Measurements from ENCODE around the gene ZSWIM4.
"Not testable (repeated sequence)": the region's sequence is repeated elsewhere in the genome, so short reads cannot be mapped to it uniquely, and the experiment has no call there.

The ZSWIM4 gene

DNA sequence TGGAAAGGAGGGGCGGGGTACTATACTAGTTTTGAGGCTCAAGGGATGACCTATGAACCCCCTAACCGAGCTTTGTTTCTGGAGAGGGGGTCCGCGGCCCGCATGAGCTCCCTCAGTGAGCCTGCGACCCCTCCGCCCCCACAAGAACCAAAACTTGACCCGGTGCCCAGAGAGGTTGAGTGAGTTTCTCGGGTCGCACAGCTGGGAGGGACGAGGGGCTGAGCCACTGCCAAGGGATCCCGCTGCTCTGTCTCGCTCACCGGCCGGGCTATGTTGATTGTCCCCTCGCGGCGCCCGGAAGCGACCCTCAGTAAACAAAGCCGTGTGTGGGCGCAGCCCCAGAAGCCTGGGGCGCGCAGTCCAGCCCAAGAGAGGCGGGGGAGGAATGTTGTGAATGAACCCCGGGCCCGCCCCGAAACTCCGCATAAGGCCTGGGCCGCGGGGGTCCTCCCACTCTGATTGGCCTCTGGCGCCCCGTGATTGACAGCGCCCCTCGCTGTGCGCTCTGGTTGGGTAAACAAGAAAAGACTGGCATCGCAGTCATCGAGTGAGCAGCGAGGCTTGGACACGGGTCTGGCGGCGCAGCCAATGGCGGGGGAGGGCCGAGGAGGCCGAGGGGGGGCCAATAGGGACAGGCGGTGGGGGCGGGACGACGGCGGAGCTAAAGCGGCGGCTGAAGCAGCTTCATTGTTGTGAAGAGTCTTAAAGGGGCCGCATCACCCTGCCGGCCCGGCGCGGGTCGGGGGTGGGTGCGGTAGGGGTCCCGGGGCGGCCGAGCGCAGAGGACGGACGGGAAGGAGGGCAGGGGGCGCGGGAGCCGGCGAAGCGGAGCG is at the start of gene ZSWIM4:
Gene ZSWIM4 (plus strand): TSS at position 687 of the 833 bp plus-strand sequence. CDS start 206 bp downstream, outside the sequence.
- peak; percentile 86 for DNase-seq (ENCODE audit: low read depth)

DNA sequence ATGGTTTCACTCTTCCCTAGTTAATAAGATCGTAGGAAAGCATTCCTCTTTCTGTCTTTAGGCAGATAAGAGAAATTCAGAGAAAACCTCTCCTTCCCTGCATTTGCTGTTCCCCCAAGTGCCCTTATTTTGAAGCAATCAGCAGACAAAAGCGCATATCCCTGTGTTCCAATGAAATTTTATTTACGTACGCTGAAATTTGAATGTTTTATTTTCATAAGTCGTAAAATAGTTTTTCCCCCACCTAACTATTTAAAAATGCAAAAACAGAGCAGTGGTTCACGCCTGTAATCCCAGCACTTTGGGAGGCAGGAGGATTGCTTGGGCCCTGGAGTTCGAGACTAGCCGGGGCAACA is 48.2 kb upstream of the ZSWIM4 start:
- no peak for DNase-seq (ENCODE audit: low read depth)

DNA sequence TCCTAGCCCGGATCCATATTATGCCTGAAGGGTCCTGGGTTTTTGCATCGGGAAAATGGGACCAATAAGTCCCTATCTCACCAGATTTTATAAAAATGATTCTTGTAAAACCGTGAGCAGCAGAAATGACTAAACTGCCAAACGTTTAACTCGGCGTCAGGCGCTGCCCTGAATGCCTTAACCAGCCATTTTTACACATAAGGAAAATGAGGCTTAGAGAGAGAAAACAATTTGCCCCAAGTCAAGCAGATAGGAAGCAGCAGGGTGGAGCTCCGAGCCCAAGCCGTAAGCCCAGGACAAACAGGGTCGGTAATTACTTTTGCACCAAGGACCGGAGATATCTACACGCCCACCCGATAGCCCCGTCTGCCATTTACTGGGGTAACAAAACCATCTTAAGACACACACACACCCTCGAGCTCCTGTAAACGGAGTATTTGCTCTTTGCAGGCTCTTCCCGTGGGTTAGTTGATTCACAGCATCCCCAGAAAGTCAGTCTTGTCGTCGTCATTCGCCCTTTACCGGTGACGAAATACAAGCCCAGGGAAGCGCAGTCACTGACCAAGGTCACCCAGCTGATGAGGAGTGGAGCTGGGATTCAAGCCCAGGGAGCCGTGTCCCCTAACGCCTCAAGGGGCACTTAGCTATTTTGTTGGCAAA is 46.9 kb upstream of the ZSWIM4 start:
- DNase-seq (ENCODE audit: low read depth): no peak

DNA sequence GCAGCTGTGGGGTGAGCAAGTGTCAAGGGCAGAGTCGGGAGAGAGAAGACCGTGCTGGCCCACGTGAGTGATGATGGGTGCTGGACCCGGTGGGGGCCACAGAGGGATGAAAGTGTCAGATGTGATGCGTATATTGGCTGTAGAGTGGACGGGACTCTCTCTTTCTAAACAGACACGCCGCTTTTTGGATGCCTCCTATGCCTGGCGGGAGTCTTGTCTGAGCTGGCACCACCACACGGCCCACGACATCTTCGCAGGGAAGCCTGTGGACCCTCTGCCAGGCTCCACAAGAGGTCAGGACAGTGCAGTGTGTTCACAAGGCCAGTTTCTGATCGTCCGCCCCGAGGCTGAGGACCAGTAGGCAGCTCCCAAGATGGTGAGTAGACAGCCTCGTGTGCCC is 43.8 kb upstream of the ZSWIM4 start:
- DNase-seq (ENCODE audit: low read depth): no peak

- not testable (repeated sequence) for DNase-seq (ENCODE audit: low read depth)
Measured at GRCh38 chr19:13753622-13754021, 41.6 kb upstream of the ZSWIM4 start.

DNA sequence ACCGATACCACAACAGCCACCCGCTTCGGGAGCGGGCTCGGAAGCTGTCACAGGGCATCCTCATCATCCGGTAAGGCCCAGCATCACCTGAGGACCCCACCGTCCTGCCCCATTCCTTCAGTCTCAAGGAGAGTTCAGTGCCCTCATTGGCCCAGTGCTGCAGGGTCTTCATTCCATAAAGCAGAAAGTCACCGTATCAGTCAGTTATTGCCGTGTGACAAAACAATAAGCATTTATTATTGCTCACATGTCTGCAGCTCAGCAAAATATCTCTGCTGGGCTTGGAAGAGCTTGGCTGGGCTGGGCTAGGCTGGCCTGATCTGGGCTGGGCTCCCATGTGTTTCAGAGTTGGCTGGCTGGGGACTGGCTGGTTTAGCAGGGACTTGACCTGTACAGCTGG is 39.0 kb upstream of the ZSWIM4 start:
- no peak for DNase-seq (ENCODE audit: low read depth)

DNA sequence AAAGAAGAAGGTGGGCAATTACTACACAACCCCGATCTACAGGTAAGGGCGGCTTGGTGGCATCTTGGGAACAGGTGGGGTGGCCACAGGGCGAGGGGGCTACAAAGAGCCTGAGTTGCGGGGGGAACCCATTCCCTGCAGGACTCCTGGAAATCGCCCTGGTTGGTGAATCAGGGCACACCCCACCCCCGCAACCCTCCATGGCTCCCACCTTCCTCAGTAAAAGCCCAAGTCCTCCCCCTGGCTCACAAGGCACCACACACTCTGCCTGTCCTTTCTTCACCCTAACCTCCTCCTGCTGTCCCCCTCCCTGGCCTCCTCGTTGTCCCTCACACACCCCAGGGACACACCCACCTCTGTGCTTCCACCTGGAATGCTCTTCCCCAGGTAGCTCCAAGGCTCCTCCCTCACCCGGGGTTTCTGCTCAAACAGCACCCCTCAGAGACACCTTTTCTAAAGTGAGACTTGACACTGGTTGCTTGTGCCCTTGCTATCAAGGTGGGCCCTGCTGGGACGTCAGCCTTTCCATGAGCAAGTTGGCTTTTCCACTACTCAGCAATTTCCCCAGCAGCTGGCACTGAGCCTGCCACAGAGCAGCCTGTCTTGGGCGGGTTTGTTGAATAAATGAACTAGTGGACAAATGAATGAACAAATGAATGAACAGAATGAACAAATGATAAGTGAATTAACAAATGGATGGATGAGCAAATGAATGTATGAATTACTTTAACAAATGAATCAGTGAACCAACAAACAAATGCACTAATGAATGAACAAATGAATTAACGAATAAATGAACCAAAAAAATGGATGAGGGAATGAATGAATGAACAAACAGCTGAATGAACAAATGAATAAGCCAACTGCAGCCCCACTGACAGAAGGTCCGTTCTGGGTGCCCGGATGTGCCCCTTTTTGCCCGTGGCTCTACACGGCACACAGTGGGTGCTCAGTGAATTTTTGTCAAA is 37.2 kb upstream of the ZSWIM4 start:
- no peak for DNase-seq (ENCODE audit: low read depth)

DNA sequence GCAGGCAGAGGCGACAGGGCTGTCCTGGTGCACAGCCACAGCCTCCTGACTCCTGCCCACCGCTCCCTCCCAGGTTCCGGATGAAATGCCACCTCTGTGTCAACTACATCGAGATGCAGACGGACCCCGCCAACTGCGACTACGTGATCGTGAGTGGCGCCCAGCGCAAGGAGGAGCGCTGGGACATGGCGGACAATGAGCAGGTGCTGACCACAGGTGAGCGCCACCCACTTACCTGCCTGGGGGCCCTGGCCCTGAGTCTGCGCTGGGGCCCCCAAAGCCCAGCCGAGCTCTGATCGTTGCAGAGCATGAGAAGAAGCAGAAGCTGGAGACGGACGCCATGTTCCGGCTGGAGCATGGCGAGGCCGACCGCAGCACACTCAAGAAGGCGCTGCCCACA is 36.4 kb upstream of the ZSWIM4 start:
- DNase-seq (ENCODE audit: low read depth): no peak

DNA sequence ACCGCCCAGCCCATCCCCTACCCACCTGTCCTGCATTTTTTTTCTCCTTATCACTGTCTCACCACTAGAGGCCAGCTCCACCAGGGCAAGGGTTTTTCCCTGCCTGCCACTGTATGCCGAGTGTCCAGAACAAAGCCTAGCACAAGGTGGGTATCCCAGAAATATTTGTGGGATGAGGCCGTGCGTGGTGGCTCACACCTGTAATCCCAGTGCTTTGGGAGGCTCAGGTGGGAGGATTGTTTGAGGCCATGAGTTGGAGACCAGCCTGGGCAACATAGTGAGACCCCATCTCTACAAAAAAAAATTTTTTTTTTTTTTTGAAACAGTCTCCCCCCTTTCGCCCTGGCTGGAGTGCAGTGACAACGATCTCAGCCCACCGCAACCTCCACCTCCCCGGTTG is 33.8 kb upstream of the ZSWIM4 start:
- no peak for DNase-seq (ENCODE audit: low read depth)

DNA sequence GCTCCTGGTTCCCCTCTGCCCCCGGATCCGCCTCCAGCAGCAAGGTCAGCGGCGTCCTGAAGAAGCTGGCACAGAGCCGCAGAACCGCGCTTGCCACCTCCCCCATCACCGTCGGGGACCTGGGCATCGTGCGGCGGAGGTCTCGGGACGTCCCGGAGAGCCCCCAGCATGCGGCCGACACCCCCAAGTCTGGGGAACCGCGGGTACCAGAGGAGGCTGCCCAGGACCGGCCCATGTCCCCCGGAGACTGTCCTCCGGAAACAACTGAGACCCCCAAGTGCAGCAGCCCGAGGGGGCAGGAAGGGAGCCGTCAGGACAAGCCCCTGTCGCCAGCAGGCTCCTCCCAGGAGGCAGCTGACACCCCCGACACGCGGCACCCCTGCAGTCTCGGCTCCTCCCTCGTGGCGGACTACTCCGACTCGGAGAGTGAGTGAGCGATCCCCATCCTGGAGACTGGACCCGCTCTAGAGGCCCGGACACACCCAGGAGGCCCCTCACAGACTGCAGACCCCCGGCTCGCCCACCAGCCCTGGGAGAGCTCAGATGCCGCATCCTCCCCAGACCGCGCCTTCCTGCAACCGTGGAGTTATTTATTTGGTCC is 32.5 kb upstream of the ZSWIM4 start:
- no peak for DNase-seq (ENCODE audit: low read depth)

- DNase-seq (ENCODE audit: low read depth): no peak
Measured at GRCh38 chr19:13763265-13763664, 32.0 kb upstream of the ZSWIM4 start.

DNA sequence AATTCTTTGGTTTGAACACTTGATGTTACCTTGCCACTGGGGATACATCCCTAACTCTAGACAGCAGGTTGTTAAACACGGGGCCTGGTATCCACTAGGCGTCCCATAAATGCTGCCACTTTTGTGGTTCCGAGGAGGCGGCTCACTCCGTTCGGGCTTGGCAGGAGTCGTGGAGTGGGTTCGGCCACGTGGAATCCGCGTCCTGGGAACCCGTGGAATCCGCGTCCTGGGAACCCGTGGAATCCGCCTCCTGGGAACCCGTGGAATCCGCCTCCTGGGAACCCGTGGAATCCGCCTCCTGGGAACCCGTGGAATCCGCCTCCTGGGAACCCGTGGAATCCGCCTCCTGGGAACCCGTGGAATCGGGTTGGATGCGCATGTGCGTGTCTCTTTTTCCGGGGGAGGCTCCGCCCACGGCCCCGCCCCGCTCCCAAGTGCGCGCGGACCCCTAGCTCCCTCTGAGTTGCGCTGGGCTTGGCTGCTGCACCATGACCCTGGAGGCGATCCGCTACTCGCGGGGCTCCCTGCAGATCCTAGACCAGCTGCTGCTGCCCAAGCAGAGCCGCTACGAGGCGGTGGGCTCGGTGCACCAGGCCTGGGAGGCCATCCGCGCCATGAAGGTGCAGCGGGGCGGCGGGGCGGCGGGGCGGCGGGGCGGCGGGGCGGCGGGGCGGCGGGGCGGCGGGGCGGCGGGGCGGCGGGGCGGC is 31.0 kb upstream of the ZSWIM4 start, which contains the start of gene MRI1:
Gene MRI1 (plus strand): TSS at position 422 of the 707 bp plus-strand sequence. CDS start 67 bp downstream, at position 489.
- DNase-seq (ENCODE audit: low read depth): peak; percentile 22

DNA sequence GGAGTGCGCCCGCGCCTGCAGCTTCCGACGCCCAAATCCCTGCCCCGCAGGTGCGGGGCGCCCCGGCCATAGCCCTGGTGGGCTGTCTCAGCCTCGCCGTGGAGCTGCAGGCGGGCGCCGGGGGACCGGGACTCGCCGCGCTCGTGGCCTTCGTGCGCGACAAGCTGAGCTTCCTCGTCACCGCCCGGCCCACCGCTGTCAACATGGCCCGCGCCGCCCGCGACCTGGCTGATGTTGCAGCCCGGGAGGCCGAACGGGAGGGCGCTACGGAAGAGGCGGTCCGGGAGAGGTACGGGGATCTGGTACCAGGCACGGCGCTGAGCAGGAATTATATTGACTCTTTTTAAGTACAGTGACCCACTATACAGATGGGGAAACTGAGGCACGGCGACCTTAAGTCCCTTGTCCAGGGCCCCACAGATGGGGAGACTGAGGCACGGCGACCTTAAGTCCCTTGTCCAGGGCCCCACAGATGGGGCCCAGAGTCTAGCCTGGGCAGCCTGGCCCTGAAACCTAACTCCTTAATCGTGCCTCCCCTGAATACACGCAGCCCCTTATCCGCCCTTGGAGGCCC is 30.3 kb upstream of the ZSWIM4 start:
- DNase-seq (ENCODE audit: low read depth): no peak

DNA sequence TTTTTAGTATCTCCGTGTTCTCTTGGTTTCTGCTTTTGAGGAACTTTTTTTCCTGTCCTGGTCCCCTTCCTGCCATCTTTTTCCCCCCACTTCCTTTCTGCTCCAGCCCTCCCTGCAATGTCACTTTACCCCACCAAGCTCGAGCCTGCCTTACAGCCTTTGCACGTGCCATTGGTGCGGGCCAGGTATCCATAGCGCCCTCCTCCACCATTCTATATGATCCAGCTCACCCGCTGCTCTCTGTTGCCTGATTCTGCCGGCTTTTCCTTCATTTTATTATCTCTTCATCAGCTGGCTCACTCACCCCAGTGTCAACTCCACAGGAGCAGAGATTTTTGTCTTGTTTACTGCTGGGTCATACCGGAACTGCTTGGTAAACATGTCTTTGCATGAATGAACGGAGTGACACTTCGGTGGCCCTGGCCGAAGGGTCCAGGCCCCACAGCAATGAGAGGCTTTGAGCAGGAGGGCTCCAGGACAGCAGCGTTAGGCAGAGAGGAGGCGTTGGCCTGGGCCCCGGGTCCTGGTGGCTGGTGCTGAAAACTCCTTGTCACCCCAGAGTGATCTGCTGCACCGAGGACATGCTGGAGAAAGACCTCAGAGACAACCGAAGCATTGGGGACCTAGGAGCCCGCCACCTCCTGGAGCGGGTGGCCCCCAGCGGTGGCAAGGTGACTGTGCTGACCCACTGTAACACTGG is 29.7 kb upstream of the ZSWIM4 start:
- no peak for DNase-seq (ENCODE audit: low read depth)

GRCh38 chr19:13766095-13766481 is 29.2 kb upstream of the ZSWIM4 start:
- DNase-seq (ENCODE audit: low read depth): no peak

GRCh38 chr19:13768510-13768909 is 26.7 kb upstream of the ZSWIM4 start:
- no peak for DNase-seq (ENCODE audit: low read depth)

DNA sequence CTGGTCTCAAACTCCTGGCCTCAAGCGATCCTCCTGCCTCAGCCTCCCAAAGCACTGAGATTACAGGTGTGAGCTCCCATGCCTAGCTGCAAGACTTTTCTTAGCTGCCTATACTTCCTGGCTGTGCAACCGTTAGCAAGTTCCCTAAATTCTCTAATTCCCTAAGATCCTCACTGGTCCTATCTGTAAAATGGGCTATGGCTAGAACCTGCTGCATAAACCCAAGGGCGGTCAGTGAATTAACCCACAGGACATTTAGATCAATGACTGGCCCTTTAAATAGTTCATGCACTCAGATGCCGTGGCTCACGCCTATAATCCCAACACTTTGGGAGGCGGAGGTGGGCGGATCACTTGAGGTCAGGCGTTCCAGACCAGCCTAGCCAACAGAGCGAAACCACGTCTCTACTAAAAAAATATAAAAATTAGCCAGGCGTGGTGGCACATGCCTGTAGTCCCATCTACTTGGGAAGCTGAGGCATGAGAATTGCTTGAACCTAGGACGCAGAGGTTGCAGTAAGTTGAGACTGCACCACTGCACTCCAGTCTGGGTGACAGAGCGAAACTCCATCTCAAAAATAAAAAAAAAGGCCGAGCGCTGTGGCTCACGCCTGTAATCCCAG is 25.1 kb upstream of the ZSWIM4 start:
- no peak for DNase-seq (ENCODE audit: low read depth)

DNA sequence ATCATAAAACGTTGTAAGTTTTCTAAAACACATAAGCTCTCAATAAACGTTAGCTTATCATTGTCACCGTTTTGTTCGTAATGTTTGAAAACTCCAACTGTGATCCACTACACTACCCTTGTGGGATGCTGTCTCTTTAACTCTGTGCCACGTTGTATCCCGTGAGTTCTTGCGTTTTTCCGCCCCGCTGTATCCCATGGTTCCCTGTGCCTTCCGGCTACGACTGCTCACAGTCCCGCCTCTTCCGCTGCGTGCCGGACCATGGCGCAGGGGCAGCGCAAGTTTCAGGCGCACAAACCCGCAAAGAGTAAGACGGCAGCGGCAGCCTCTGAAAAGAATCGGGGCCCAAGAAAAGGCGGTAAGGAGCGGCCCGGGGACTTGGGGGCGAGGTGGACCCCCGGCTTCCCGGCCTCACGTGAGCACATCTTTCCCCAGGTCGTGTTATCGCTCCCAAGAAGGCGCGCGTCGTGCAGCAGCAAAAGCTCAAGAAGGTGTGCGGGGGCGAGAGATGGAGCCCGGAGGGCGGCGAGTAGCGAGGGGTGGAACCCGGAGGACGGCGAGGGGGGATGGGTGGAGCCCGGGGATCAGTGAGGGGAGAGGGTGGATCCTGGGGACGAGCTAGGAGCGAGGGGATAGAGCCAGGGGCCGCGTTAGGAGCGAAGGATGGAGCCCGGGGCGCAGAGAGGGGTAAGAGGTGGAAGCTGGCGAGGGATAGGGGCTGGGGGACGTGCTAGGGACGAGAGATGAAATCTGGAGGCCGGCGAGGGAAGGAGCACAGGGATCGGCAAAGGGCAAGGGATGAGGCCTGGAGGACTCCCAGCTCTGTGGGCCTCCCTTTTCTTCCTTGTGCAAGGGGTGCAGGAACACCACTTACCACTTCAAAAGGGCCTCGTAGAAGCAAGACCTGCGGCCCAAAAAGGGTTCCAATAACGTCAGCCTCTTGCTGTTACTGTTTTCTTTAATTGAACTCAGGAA is 20.7 kb upstream of the ZSWIM4 start, which contains the start of gene C19orf53:
Gene C19orf53 (plus strand): TSS at position 240 of the 975 bp plus-strand sequence. CDS start 22 bp downstream, at position 262.
- peak; percentile 79 for DNase-seq (ENCODE audit: low read depth)

All from stimulated activated CD8-positive, alpha-beta memory T cell treated with anti-CD3 and anti-CD28 coated beads, Interleukin-15, amount 100 ng/mL, for 1 hour (primary cell).